H7 (cell line): ENCODE data around the gene SYTL1. TPM values are rescaled to one million over a fixed set of nuclear protein-coding genes. Genes with fewer than 3 reads are reported as not detected.
A peak's percentile ranks its signal among the peaks of the same experiment; 100 is the strongest.

ENCODE experiments used
- DNase-seq: peaks from one replicate; pipeline ENCODE4 v3.0.0; 2012
- H3K27me3 ChIP-seq: 2 replicates; pipeline ENCODE4 v1.6.0; 2011; ENCODE audit warnings: mild to moderate bottlenecking, low read length; ENCODE audit not compliant: control insufficient read depth, insufficient read depth
- H3K36me3 ChIP-seq: replicated peaks from 2 replicates; pipeline ENCODE4 v1.5.1; 2011; ENCODE audit warnings: low read length; ENCODE audit not compliant: control insufficient read depth, insufficient read depth
- H3K4me3 ChIP-seq: 2 replicates; pipeline ENCODE4 v1.5.1; 2011; ENCODE audit warnings: low read depth, mild to moderate bottlenecking, control low read depth, low read length, moderate library complexity; ENCODE audit not compliant: insufficient read depth
- total RNA-seq: library from RNA; depleted of rRNA; stranded (reverse); fragments of >200 nt; shearing (Covaris generic); gene quantifications from 2 replicates; pipeline ENCODE4 v1.2.3, GENCODE V29; 2014

SYTL1 gene
- total RNA-seq, 1 experiment from 2014 or later: 6.4 TPM

- H3K36me3 ChIP-seq: peaks cover 3% of the 10 kb centered on the region; the same call in 1 of the 2 replicates
- no peaks in the 10 kb centered on the region; the same call in 1 of the 2 replicates for H3K27me3 ChIP-seq
- DNase-seq: peak; percentile 83
- H3K4me3 ChIP-seq: peak overlapping the region; percentile 42
Measured at GRCh38 chr1:27391511-27392095, 49.8 kb downstream of the SYTL1 start.

GRCh38 chr1:27392096-27392777 lies 50.4 kb downstream of the SYTL1 start, which contains the start of gene GPR3:
Gene GPR3 (plus strand): TSS chr1:27392622. CDS start chr1:27393799, 1,177 bp downstream.
- peaks cover 3% of the 10 kb centered on the region; the same call in 1 of the 2 replicates for H3K36me3 ChIP-seq
- H3K4me3 ChIP-seq: peak within 1 kb of the TSS; percentile 90
- no peaks in the 10 kb centered on the region; the same call in 1 of the 2 replicates for H3K27me3 ChIP-seq
- DNase-seq: peak; percentile 99

GRCh38 chr1:27392778-27393635 lies 51.2 kb downstream of the SYTL1 start:
- Histone ChIP-seq H3K36me3 (peaks cover 3% of the 10 kb centered on the region; the same call in 1 of the 2 replicates), H3K27me3 (no peaks in the 10 kb centered on the region; the same call in 1 of the 2 replicates), H3K4me3 (peak overlapping the region; percentile 90)
- DNase-seq: peak; percentile 82

- no peaks in the 10 kb centered on the region; the same call in 1 of the 2 replicates for H3K27me3 ChIP-seq
- H3K4me3 ChIP-seq: no peak overlapping the region; the same call in 1 of the 2 replicates
- no peak for DNase-seq
- H3K36me3 ChIP-seq: peaks cover 3% of the 10 kb centered on the region; the same call in 1 of the 2 replicates
Measured at GRCh38 chr1:27393641-27394281, 51.9 kb downstream of the SYTL1 start.

- H3K36me3 ChIP-seq: peaks cover 3% of the 10 kb centered on the region; the same call in 1 of the 2 replicates
- DNase-seq: peak; percentile 37
- H3K27me3 ChIP-seq: no peaks in the 10 kb centered on the region; the same call in 1 of the 2 replicates
- no peak overlapping the region for H3K4me3 ChIP-seq
Measured at GRCh38 chr1:27394282-27394658, 52.4 kb downstream of the SYTL1 start.

GRCh38 chr1:27394925-27395324 lies 53.1 kb downstream of the SYTL1 start:
- Histone ChIP-seq H3K36me3 (peaks cover 3% of the 10 kb centered on the region; the same call in 1 of the 2 replicates), H3K4me3 (no peak overlapping the region), H3K27me3 (no peaks in the 10 kb centered on the region; the same call in 1 of the 2 replicates)
- no peak for DNase-seq

GRCh38 chr1:27395441-27396195 lies 53.8 kb downstream of the SYTL1 start:
- H3K4me3 ChIP-seq: no peak overlapping the region
- H3K27me3 ChIP-seq: no peaks in the 10 kb centered on the region; the same call in 1 of the 2 replicates
- peaks cover 3% of the 10 kb centered on the region; the same call in 1 of the 2 replicates for H3K36me3 ChIP-seq
- DNase-seq: peak; percentile 94

GRCh38 chr1:27397110-27397509 lies 55.3 kb downstream of the SYTL1 start:
- Histone ChIP-seq H3K27me3 (no peaks in the 10 kb centered on the region), H3K4me3 (no peak overlapping the region), H3K36me3 (peaks cover 3% of the 10 kb centered on the region; the same call in 1 of the 2 replicates)
- no peak for DNase-seq

GRCh38 chr1:27397749-27398148 lies 55.9 kb downstream of the SYTL1 start:
- peaks cover 3% of the 10 kb centered on the region; the same call in 1 of the 2 replicates for H3K36me3 ChIP-seq
- H3K27me3 ChIP-seq: no peaks in the 10 kb centered on the region
- no peak overlapping the region for H3K4me3 ChIP-seq
- DNase-seq: peak; percentile 83

- H3K4me3 ChIP-seq: no peak overlapping the region
Measured at GRCh38 chr1:27398405-27399149, 56.8 kb downstream of the SYTL1 start.

GRCh38 chr1:27399251-27400025 lies 57.6 kb downstream of the SYTL1 start:
- 0 out of 2 replicates have a peak, but pooled peaks cover 2% of the 10 kb centered on the region for H3K36me3 ChIP-seq
- H3K4me3 ChIP-seq: no peak overlapping the region
- no peak for DNase-seq
- no peaks in the 10 kb centered on the region for H3K27me3 ChIP-seq

More at GRCh38 chr1:27398405-27399149, 56.8 kb downstream of the SYTL1 start:
- Histone ChIP-seq H3K27me3 (no peaks in the 10 kb centered on the region), H3K36me3 (peaks cover 3% of the 10 kb centered on the region; the same call in 1 of the 2 replicates)
- no peak for DNase-seq
